ENCODE measurements around the gene IFNLR1. TPM values are rescaled to one million over a fixed set of nuclear protein-coding genes. Genes with fewer than 3 reads are reported as not detected.

Gene IFNLR1
- total RNA-seq, 1 experiment from 2014 or later, result 9.6 TPM

- H3K79me1 ChIP-seq (ENCODE audit: insufficient read depth, low read depth, low read length, poor library complexity, severe bottlenecking), result no peaks in the 10 kb centered on the region
- H3K4me2 ChIP-seq (ENCODE audit: insufficient read depth, insufficient read length, low read length), result no peak overlapping the region
- Mint-ChIP-seq H3K9me3 (no peaks in the 10 kb centered on the region), H3K27ac (no peak overlapping the region), H3K36me3 (ENCODE audit: insufficient read depth in 1 of 3, low read depth in 3 of 3) (no peaks in the 10 kb centered on the region), H3K4me3 (no peak overlapping the region), H3K27me3 (ENCODE audit: low read depth) (no peaks in the 10 kb centered on the region; the same call in none of the 2 replicates), H3K4me1 (peaks cover 23 to 24% of the 10 kb centered on the region in 2 experiments)
- H4K8ac ChIP-seq (replicated peaks; ENCODE audit: insufficient read length, low read depth, low read length), result no peak overlapping the region
- no peak overlapping the region for H2BK20ac ChIP-seq (ENCODE audit: low read depth, low read length, poor library complexity, severe bottlenecking)
- no peak overlapping the region for H3K18ac ChIP-seq (ENCODE audit: insufficient read length, low read depth, low read length)
- no peak overlapping the region for H3K14ac ChIP-seq (ENCODE audit: insufficient read depth, low read length)
- peaks cover 4% of the 10 kb centered on the region; the same call in 1 of the 2 replicates for H3K4me1 ChIP-seq (ENCODE audit: insufficient read depth, low read length)
- no peak overlapping the region for H3K56ac ChIP-seq (ENCODE audit: insufficient read length, low read depth, low read length)
- no peak overlapping the region for H4K91ac ChIP-seq (ENCODE audit: insufficient read length, low read depth, low read length)
- no peak overlapping the region for H2BK15ac ChIP-seq (ENCODE audit: low read depth, low read length)
- H3K4ac ChIP-seq (ENCODE audit: low read depth, low read length), result no peak overlapping the region
- no peak overlapping the region for H2BK120ac ChIP-seq (ENCODE audit: low read depth, low read length, poor library complexity, severe bottlenecking)
- H4K20me1 ChIP-seq (ENCODE audit: control insufficient read depth, insufficient read depth, insufficient read length), result no peaks in the 10 kb centered on the region
- no peaks in the 10 kb centered on the region for H3K9me3 ChIP-seq (ENCODE audit: control insufficient read depth, low read depth, low read length)
- H4K5ac ChIP-seq (ENCODE audit: insufficient read length, low read depth, low read length), result no peak overlapping the region
- no peak for DNase-seq
- H3K9ac ChIP-seq (ENCODE audit: extremely low read depth, insufficient read length, low read length), result no peak overlapping the region
- H3K23me2 ChIP-seq (ENCODE audit: insufficient read length, low read depth, low read length, poor library complexity, severe bottlenecking), result no peaks in the 10 kb centered on the region
- no peak overlapping the region for H3T11ph ChIP-seq (ENCODE audit: low read length)
- no peak overlapping the region for H2AFZ ChIP-seq (ENCODE audit: low read length)
- no peak overlapping the region for H2BK12ac ChIP-seq (ENCODE audit: insufficient read length, low read depth, low read length)
- H2BK5ac ChIP-seq (ENCODE audit: insufficient read length, low read length), result no peak overlapping the region
- H2AK5ac ChIP-seq (ENCODE audit: insufficient read length, low read length), result no peak overlapping the region
- no peak overlapping the region for H3K23ac ChIP-seq (ENCODE audit: insufficient read length, low read depth, low read length)
- TF ChIP-seq CTCF (conservative IDR thresholded peaks at IDR 0.05), result no peak
- WGBS (ENCODE audit: extremely low coverage, insufficient read length, low lambda C conversion rate), result no CpG with 5 or more reads among the region's 8 CpGs
- no peak overlapping the region for H3K27ac ChIP-seq (ENCODE audit: insufficient read length, low read depth, low read length)
- no peaks in the 10 kb centered on the region for H3K79me2 ChIP-seq (ENCODE audit: insufficient read depth, low read length)
- H3K27me3 ChIP-seq (ENCODE audit: insufficient read depth, low read length), result no peaks in the 10 kb centered on the region
Measured at GRCh38 chr1:24118410-24119242, 68.5 kb downstream of the IFNLR1 start.

All from H9 (cell line).